ENCODE data around the gene CRYGB.
A peak's percentile ranks its signal among the peaks of the same experiment; 100 is the strongest.

CRYGB gene, protein sequence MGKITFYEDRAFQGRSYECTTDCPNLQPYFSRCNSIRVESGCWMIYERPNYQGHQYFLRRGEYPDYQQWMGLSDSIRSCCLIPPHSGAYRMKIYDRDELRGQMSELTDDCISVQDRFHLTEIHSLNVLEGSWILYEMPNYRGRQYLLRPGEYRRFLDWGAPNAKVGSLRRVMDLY

GRCh38 chr2:208146006-208146405, at the start of gene CRYGB:
Gene CRYGB (minus strand): TSS chr2:208146158. CDS start chr2:208146120, 38 bp downstream.
- DNase-seq (ENCODE audit: low read depth), result no peak

- no peak for DNase-seq (ENCODE audit: low read depth)
Observed at GRCh38 chr2:208195531-208195930, 49.6 kb upstream of the CRYGB start.

GRCh38 chr2:208192611-208193236, 46.8 kb upstream of the CRYGB start:
- DNase-seq (ENCODE audit: low read depth), result no peak

- DNase-seq (ENCODE audit: low read depth), result no peak
Observed at GRCh38 chr2:208189810-208190503, 44.0 kb upstream of the CRYGB start, which contains the start of gene C2orf80. Gene C2orf80 (minus strand): TSS chr2:208190030. CDS start chr2:208186986, 3,044 bp downstream.

GRCh38 chr2:208189069-208189809, 43.3 kb upstream of the CRYGB start:
- DNase-seq (ENCODE audit: low read depth), result no peak

DNA sequence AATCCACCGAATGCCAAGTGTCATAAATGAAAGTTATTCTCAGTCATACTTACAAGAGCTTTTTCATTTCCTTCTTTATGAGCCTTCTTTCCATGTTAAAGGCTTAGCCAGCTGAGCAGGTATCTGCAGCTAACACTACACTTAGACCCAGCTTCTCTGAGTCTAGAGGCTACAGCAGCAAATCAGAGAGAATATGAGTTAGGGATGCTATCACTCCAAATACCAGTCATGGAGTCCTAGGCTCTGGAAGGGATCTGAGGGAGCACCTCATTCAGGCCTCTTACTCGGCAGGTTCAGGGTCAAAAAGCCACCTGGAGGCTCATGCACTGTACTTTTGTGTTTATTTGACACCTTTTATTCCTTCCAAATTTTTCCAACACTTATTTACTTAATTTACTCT, 40.9 kb upstream of the CRYGB start:
- DNase-seq (ENCODE audit: low read depth), result no peak

DNA sequence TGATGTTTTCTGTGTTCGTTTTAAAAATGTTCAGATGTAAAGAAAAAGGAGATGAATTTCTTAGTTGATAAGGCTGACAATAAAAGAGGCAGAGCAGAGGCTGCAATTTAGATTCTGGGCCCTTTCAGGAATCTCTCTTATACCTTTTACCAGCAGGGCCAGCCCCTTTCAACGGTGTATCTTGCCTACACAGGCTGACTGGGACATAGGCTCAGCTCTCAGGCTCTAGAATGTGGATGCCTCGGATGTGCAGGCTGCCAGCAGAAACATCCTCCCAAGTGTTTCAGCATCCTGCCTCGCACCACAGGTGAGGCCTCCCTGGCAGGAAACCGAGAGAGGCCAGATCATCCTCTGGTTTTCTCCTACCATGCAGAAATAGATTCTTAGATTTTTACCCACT, 40.5 kb upstream of the CRYGB start:
- DNase-seq (ENCODE audit: low read depth), result no peak

- no peak for DNase-seq (ENCODE audit: low read depth)
Observed at GRCh38 chr2:208183972-208184705, 38.2 kb upstream of the CRYGB start.

DNA sequence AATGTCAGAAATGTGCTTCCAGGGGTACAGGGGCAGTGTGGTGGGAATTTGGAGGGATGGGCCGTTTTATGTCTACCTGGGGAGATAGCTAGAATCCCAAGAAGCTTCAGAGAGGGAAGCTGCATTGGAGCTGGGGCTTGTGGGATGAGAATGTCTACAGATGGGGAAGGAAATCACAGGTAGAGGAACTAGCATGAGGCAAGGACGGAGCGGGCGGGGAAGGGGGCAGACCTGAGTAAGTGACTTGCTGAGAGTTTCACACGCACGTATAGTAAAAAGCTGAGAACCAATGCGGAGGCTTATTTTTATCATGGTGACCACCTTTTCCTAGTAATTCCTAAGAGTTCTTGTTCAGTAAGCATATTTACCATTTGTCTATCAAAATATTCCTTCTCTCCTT, 37.6 kb upstream of the CRYGB start:
- no peak for DNase-seq (ENCODE audit: low read depth)

DNA sequence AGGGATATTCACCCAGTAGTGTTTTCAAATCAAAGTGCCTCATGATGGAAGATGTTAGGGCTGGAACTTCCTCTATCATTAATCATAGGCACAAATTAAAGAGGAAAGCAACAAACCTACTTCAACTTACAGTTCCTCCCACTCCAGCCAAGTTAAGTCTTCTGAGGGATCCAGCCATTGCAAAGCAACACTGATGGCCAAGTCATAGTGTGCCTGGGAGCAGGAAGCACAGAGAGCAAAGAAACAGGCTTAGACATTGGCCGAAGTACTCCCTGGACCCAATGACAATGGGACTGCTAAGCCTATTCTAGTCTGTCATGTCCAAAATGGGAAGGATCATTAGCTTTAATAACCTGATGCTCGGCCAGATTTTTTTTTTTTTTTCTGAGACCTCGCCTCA, 36.9 kb upstream of the CRYGB start:
- DNase-seq (ENCODE audit: low read depth), result no peak

GRCh38 chr2:208179028-208179609, 33.2 kb upstream of the CRYGB start:
- no peak for DNase-seq (ENCODE audit: low read depth)

DNA sequence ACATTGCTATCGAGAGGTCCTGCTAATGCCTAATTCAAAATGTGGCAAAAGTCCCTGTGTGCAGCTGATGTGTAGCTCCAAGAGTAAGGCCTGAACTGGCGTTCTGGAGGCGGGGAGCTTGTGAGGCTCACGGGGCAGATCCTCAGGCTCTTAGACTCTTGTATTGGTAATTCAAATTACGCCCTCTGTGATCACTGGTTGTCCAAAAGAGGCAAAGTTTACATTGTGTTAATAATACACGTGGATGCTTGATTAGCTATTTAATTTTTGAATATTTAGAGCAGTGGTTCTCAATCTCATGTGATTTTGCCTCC, 29.8 kb upstream of the CRYGB start:
- no peak for DNase-seq (ENCODE audit: low read depth)

- peak; percentile 36 for DNase-seq (ENCODE audit: low read depth)
Observed at GRCh38 chr2:208175069-208175839, 29.3 kb upstream of the CRYGB start.

- DNase-seq (ENCODE audit: low read depth), result no peak
Observed at GRCh38 chr2:208174144-208174543, 28.2 kb upstream of the CRYGB start.

DNA sequence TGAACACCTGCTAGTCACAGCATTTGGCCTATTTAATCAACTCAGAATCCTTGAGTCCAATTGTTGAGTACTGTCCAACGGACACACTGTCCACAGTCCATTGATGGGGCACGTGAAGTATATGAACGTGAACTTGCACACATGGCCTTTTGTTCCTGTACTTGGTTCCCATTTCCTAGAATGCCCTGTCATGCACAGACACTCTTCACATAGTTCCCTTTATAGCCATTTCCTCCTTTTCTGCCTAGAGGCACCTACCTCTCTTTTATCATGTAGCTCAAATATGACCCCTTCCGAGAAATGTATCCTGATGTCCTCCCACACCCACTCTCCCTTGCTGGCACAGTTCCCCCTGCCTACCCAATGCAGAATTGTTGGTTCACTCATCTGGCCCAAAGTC, 26.2 kb upstream of the CRYGB start:
- no peak for DNase-seq (ENCODE audit: low read depth)

- DNase-seq (ENCODE audit: low read depth), result no peak
Observed at GRCh38 chr2:208164951-208165755, 19.2 kb upstream of the CRYGB start.

DNA sequence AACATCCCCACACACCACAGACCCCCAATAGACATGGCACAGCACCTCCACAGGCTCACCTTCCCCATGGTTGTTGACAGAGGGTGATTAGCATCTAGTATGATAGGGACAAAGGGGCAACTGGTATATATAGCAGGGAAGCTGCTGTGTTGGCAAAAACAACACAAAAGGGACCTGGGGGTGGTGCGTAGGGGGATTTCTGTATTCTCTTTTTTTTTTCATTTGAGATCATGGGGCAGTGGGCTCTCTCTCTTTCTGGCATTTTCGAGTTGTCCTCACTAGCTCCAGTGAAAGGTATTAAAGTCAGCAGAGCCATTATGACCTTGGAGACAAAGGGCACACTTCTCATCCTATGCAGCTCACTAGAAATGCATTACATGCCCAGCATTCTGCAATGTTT, 17.5 kb upstream of the CRYGB start, which contains the start of gene CRYGA:
TSS of gene CRYGA (minus strand) at position 101 of the 400 bp plus-strand sequence. CDS start at position 68, 33 bp downstream.
- no peak for DNase-seq (ENCODE audit: low read depth)

DNA sequence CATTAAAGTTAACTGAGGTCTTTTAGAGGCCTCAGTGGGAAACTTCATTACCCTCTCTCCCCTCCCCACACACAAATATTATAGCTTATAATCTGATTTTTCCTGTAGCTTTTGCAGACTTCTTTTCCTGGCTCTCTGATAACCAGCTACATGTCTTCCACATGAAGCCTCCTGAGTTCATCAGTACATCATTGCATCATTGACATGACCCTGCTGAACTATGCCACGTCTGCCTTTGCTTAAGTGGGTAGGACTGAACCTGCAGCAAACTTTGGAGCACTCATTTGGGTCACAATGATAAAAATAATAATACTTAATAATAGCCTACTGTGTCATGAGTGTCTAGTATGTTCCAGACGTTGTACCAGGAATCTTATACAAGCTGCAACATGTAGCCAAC, 10.5 kb upstream of the CRYGB start:
- DNase-seq (ENCODE audit: low read depth), result no peak

DNA sequence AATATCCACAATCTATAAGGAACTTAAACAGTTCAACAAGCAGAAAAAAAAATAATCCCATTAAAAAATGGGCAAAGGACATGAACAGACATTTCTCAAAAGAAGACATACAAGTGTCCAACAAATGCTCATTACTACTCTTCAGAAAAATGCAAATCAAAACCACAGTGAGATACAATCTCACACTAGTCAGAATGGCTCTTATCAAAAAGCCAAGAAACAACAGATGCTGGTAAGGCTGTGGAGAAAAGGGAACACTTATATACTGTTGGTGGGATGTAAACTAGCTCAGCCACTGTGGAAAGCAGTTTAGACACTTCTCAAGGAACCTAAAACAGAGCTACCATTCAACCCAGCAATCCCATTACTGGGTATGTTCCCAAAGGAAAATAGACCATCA, 7.2 kb upstream of the CRYGB start:
- DNase-seq (ENCODE audit: low read depth), result no peak

- DNase-seq (ENCODE audit: low read depth), result no peak
Observed at GRCh38 chr2:208150956-208151355, 5.0 kb upstream of the CRYGB start.
